GM12872 (cell line): ENCODE data around the gene IGFBP5.

Experiments used
- CTCF ChIP-seq: IDR thresholded peaks from 3 replicates; pipeline ENCODE4 v1.5.1; 2011; ENCODE audit warnings: low read depth, mild to moderate bottlenecking, low read length, moderate library complexity; ENCODE audit not compliant: insufficient read depth

IGFBP5 gene

GRCh38 chr2:216671081-216671411, 24.3 kb downstream of the IGFBP5 start:
- TF ChIP-seq CTCF = no peak

GRCh38 chr2:216670266-216671080, 24.9 kb downstream of the IGFBP5 start:
- TF ChIP-seq CTCF = no peak

- peak; percentile 99 for TF ChIP-seq CTCF
These were observed 28.7 kb downstream of the IGFBP5 start for GRCh38 chr2:216666461-216667233.

GRCh38 chr2:216665717-216666116, 29.6 kb downstream of the IGFBP5 start:
- TF ChIP-seq CTCF = no peak

GRCh38 chr2:216665242-216665641, 30.1 kb downstream of the IGFBP5 start:
- TF ChIP-seq CTCF = no peak

- no peak for TF ChIP-seq CTCF
These were observed 30.7 kb downstream of the IGFBP5 start for GRCh38 chr2:216664593-216665034.

GRCh38 chr2:216663846-216664245, 31.5 kb downstream of the IGFBP5 start:
- no peak for TF ChIP-seq CTCF
